HepG2 (cell line): ENCODE measurements around the gene RSL1D1. TPM values are rescaled to one million over a fixed set of nuclear protein-coding genes. Genes with fewer than 3 reads are reported as not detected.

Source experiments
- BHLHE40 ChIP-seq: IDR thresholded peaks from 2 replicates; pipeline ENCODE4 v1.6.1; 2011; ENCODE audit warnings: low read length, improper control_type of control experiment
- FOXO1 ChIP-seq: sonication (generic); formaldehyde crosslinking; IDR thresholded peaks from 2 replicates; pipeline ENCODE4 v1.4.0; 2020; ENCODE audit warnings: missing genetic modification reagents
- GABPB1 ChIP-seq: IDR thresholded peaks from 2 replicates; pipeline ENCODE4 v1.6.1; 2016; ENCODE audit warnings: mild to moderate bottlenecking, missing genetic modification reagents, moderate library complexity, missing compliant biosample characterization
- KMT2B ChIP-seq: IDR thresholded peaks from 2 replicates; pipeline ENCODE4 v1.6.1; 2016; ENCODE audit warnings: missing genetic modification reagents, missing compliant biosample characterization
- NR2F1 ChIP-seq, 2 experiments: fragments of 450-650 bp in 1 of 2; formaldehyde crosslinking in 1 of 2; IDR thresholded peaks; 2 replicates each; pipeline versions ENCODE4 v1.5.0 to v1.6.1; 2016 to 2020; ENCODE audit warnings: mild to moderate bottlenecking in 1 of 2, missing compliant biosample characterization in 1 of 2, missing genetic modification reagents in 1 of 2, moderate library complexity in 1 of 2
- POLR2AphosphoS5 ChIP-seq: IDR thresholded peaks from 2 replicates; pipeline ENCODE4 v1.6.1; 2012; ENCODE audit warnings: low read depth, low read length
- SAFB2 ChIP-seq: sonication (generic); formaldehyde crosslinking; IDR thresholded peaks from 2 replicates; pipeline ENCODE4 v1.5.1; 2020; ENCODE audit warnings: missing genetic modification reagents, low read depth, mild to moderate bottlenecking, borderline replicate concordance
- SIX1 ChIP-seq: sonication (generic); formaldehyde crosslinking; IDR thresholded peaks from 2 replicates; pipeline ENCODE4 v1.4.0; 2020; ENCODE audit warnings: missing genetic modification reagents, borderline replicate concordance
- SNAPC2 ChIP-seq: sonication (generic); formaldehyde crosslinking; IDR thresholded peaks from 2 replicates; pipeline ENCODE4 v1.8.1; 2022; ENCODE audit warnings: mild to moderate bottlenecking, missing genetic modification reagents
- SP5 ChIP-seq: IDR thresholded peaks from 2 replicates; pipeline ENCODE4 v1.6.1; 2016; ENCODE audit warnings: low read depth, borderline replicate concordance
- TSC22D2 ChIP-seq: sonication (generic); formaldehyde crosslinking; IDR thresholded peaks from 2 replicates; pipeline ENCODE4 v1.5.1; 2020; ENCODE audit warnings: missing genetic modification reagents, mild to moderate bottlenecking, borderline replicate concordance
- ZBTB7A ChIP-seq: sonication (generic); formaldehyde crosslinking; IDR thresholded peaks from 2 replicates; pipeline ENCODE4 v1.8.0; 2022; ENCODE audit warnings: mild to moderate bottlenecking, missing genetic modification reagents
- ZNF562 ChIP-seq: sonication (generic); formaldehyde crosslinking; IDR thresholded peaks from 2 replicates; pipeline ENCODE4 v1.8.0; 2022; ENCODE audit warnings: missing genetic modification reagents, borderline replicate concordance
- polyA plus RNA-seq, 8 experiments: library from polyadenylated mRNA; depleted of rRNA in 3 of 8; stranded (reverse) in 7 of 8; unstranded in 1 of 8; fragments of >200 nt; fragmentation: Illumina TruSeq in 4 of 8; extraction: Trizol in 4 of 8; gene quantifications; 2 replicates each; pipeline versions ENCODE4 v1.2.1 to v1.2.3, GENCODE V29; 2011 to 2016; ENCODE audit warnings: low read depth in 4 of 8, missing spikeins in 1 of 8, mixed read lengths in 1 of 8; ENCODE audit not compliant: insufficient read depth in 1 of 8
- total RNA-seq, 5 experiments: library from RNA; depleted of rRNA; stranded (reverse); fragments of >200 nt; fragmentation: Illumina TruSeq; extraction: Trizol; gene quantifications; 2 replicates each; pipeline ENCODE4 v1.2.3, GENCODE V29; 2016; ENCODE audit warnings: low read depth in 1 of 5
- TF ChIP-seq, protein P1 (sequence below): sonication (generic); formaldehyde crosslinking; IDR thresholded peaks from 2 replicates; pipeline ENCODE4 v1.5.1; 2020; ENCODE audit warnings: mild to moderate bottlenecking, missing genetic modification reagents, borderline replicate concordance
- TF ChIP-seq, protein P2 (sequence below): sonication (generic); formaldehyde crosslinking; IDR thresholded peaks from 2 replicates; pipeline ENCODE4 v1.8.1; 2023; ENCODE audit warnings: missing genetic modification reagents, mild to moderate bottlenecking, borderline replicate concordance
- TF ChIP-seq, protein P3 (sequence below): sonication (generic); formaldehyde crosslinking; IDR thresholded peaks from 2 replicates; pipeline ENCODE4 v1.5.1; 2020; ENCODE audit warnings: missing genetic modification reagents, mild to moderate bottlenecking, borderline replicate concordance
- TF ChIP-seq, protein P4 (sequence below): sonication (generic); formaldehyde crosslinking; IDR thresholded peaks from 2 replicates; pipeline ENCODE4 v1.8.0; 2022; ENCODE audit warnings: missing genetic modification reagents, mild to moderate bottlenecking, inconsistent platforms, borderline replicate concordance
- TF ChIP-seq, protein P5 (sequence below): sonication (generic); formaldehyde crosslinking; IDR thresholded peaks from 2 replicates; pipeline ENCODE4 v1.4.0; 2020; ENCODE audit warnings: mild to moderate bottlenecking, missing genetic modification reagents

The RSL1D1 gene
- total and polyA plus RNA-seq, 2 of the 13 experiments (the other 11 are each of a cell fraction or from before 2014, with no cell fraction given), result 187 to 343 TPM

DNA sequence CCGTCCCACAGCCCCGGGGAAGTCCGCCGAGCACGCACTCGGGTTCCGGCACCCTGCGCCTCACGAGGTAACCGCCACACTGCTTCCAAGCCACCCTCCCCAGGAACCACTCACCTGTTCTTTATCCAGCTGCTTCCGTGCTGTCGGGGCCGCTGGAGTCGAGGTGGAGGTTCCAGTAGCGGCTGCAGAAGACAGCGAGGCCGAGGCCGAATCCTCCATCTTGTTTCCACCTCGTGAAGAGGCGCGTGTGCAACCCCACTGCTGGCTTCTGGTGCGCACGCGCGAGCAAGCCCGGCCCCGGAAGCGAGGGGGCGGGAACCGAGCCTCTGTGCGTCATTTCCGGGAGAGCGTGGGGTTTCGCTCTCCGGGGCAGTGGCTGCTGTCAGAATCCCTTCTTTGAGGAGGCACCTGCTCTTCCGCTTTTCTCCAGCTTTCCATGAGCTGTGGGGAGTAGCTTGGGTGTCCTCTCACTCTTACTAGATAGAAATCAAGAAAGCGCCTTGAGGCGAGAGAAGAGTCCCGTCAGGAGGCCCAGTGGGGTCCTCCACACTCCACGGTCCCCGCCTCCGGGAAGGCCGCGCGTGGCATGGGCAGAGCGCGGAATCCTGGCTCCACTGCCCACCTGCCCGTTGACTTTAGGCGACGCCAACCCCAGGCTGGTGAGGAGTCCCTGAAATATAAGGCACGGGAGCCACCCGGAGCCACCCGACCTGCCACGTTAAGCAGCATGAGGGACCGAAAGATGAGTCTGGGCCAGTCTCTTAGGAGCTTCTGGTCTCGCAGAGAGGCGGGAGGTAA lies at the start of gene RSL1D1 (continued):
- TF ChIP-seq, protein P1, sequence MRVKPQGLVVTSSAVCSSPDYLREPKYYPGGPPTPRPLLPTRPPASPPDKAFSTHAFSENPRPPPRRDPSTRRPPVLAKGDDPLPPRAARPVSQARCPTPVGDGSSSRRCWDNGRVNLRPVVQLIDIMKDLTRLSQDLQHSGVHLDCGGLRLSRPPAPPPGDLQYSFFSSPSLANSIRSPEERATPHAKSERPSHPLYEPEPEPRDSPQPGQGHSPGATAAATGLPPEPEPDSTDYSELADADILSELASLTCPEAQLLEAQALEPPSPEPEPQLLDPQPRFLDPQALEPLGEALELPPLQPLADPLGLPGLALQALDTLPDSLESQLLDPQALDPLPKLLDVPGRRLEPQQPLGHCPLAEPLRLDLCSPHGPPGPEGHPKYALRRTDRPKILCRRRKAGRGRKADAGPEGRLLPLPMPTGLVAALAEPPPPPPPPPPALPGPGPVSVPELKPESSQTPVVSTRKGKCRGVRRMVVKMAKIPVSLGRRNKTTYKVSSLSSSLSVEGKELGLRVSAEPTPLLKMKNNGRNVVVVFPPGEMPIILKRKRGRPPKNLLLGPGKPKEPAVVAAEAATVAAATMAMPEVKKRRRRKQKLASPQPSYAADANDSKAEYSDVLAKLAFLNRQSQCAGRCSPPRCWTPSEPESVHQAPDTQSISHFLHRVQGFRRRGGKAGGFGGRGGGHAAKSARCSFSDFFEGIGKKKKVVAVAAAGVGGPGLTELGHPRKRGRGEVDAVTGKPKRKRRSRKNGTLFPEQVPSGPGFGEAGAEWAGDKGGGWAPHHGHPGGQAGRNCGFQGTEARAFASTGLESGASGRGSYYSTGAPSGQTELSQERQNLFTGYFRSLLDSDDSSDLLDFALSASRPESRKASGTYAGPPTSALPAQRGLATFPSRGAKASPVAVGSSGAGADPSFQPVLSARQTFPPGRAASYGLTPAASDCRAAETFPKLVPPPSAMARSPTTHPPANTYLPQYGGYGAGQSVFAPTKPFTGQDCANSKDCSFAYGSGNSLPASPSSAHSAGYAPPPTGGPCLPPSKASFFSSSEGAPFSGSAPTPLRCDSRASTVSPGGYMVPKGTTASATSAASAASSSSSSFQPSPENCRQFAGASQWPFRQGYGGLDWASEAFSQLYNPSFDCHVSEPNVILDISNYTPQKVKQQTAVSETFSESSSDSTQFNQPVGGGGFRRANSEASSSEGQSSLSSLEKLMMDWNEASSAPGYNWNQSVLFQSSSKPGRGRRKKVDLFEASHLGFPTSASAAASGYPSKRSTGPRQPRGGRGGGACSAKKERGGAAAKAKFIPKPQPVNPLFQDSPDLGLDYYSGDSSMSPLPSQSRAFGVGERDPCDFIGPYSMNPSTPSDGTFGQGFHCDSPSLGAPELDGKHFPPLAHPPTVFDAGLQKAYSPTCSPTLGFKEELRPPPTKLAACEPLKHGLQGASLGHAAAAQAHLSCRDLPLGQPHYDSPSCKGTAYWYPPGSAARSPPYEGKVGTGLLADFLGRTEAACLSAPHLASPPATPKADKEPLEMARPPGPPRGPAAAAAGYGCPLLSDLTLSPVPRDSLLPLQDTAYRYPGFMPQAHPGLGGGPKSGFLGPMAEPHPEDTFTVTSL (CRISPR knock-in tag), result peak; percentile 43; the same call in 1 of the 2 replicates
- TF ChIP-seq ZBTB7A (CRISPR knock-in tag) (no peak; the same call in 1 of the 2 replicates), SNAPC2 (CRISPR knock-in tag) (peak; percentile 90; the same call in 1 of the 2 replicates), SIX1 (CRISPR knock-in tag) (no peak; the same call in 1 of the 2 replicates), GABPB1 (CRISPR knock-in tag) (peak; percentile 99), ZNF562 (CRISPR knock-in tag) (no peak), FOXO1 (CRISPR knock-in tag) (peak; percentile 82), BHLHE40 (peak; percentile 59; the same call in 1 of the 2 replicates), TSC22D2 (peak; percentile 94; the same call in 1 of the 2 replicates), SP5 (CRISPR knock-in tag) (peak; percentile 5; the same call in 1 of the 2 replicates), POLR2AphosphoS5 (peak; percentile 99), NR2F1 (CRISPR knock-in tag; IDR thresholded peaks at IDR 0.05) (no peak; a peak in 1 of 4 replicates), SAFB2 (CRISPR knock-in tag) (peak; percentile 55; the same call in 1 of the 2 replicates), KMT2B (CRISPR knock-in tag) (peak; percentile 97)
- TF ChIP-seq, protein P2, sequence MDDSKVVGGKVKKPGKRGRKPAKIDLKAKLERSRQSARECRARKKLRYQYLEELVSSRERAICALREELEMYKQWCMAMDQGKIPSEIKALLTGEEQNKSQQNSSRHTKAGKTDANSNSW (CRISPR knock-in tag), result peak; percentile 90; the same call in 1 of the 2 replicates
- TF ChIP-seq, protein P3, sequence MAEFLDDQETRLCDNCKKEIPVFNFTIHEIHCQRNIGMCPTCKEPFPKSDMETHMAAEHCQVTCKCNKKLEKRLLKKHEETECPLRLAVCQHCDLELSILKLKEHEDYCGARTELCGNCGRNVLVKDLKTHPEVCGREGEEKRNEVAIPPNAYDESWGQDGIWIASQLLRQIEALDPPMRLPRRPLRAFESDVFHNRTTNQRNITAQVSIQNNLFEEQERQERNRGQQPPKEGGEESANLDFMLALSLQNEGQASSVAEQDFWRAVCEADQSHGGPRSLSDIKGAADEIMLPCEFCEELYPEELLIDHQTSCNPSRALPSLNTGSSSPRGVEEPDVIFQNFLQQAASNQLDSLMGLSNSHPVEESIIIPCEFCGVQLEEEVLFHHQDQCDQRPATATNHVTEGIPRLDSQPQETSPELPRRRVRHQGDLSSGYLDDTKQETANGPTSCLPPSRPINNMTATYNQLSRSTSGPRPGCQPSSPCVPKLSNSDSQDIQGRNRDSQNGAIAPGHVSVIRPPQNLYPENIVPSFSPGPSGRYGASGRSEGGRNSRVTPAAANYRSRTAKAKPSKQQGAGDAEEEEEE (CRISPR knock-in tag), result peak; percentile 98
- TF ChIP-seq, protein P4, sequence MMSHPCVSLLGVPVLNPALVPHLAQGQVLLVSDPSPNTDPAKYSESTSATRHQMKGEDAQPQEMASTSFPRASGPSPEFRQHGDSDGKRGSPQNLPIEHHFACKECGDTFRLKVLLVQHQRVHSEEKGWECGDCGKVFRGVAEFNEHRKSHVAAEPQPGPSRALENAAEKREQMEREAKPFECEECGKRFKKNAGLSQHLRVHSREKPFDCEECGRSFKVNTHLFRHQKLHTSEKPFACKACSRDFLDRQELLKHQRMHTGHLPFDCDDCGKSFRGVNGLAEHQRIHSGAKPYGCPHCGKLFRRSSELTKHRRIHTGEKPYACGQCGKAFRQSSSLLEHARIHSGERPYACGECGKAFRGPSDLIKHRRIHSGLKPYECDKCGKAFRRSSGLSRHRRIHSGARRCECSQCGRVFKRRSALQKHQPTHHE (CRISPR knock-in tag), result 0 out of 2 replicates have a peak, but pooled peaks have one; percentile 66
- TF ChIP-seq, protein P5, sequence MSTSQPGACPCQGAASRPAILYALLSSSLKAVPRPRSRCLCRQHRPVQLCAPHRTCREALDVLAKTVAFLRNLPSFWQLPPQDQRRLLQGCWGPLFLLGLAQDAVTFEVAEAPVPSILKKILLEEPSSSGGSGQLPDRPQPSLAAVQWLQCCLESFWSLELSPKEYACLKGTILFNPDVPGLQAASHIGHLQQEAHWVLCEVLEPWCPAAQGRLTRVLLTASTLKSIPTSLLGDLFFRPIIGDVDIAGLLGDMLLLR (CRISPR knock-in tag), result peak; percentile 97; the same call in 1 of the 2 replicates
